GM12878 (cell line): ENCODE results near the gene FSIP1. TPM values are rescaled to one million over a fixed set of nuclear protein-coding genes. Genes with fewer than 3 reads are reported as not detected.

Experiments used
- ATAC-seq: fragments of 200-7000 bp; cut with Tn5 transposase; 3 replicates; pipeline ENCODE4 v1.9.1; 2020; ENCODE audit warnings: mild to moderate bottlenecking, moderate library complexity
- BruUV-seq: library from RNA; stranded (reverse); fragments of 400-500 nt; replicated peaks from 2 replicates; lab custom pipeline; 2021; lab: Mats Ljungman, UMichigan
- CTCF ChIA-PET: fragments of 300-600 bp; sonication (Branson Sonifier 250); formaldehyde crosslinking; extraction: SDS; loops from one replicate; lab custom pipeline; 2021; ENCODE audit warnings: inconsistent platforms; lab: Yijun Ruan, JAX
- POLR2A ChIA-PET: fragments of 350-600 bp; formaldehyde crosslinking; extraction: SDS; loops from one replicate; lab custom pipeline; 2021; ENCODE audit warnings: inconsistent platforms; lab: Charles Lee
- RAD21 ChIA-PET: fragments of 300-600 bp; sonication (Branson Sonifier 250); formaldehyde crosslinking; loops from one replicate; lab custom pipeline; 2023; ENCODE audit warnings: antibody characterized with exemption; ENCODE audit not compliant: unreplicated experiment; lab: Charles Lee
- SMC1A ChIA-PET: fragments of 300-600 bp; sonication (Branson Sonifier 250); formaldehyde crosslinking; loops from one replicate; lab custom pipeline; 2023; ENCODE audit not compliant: unreplicated experiment, uncharacterized antibody; lab: Charles Lee
- DNase-seq: peaks from one replicate; pipeline ENCODE4 v3.0.0-alpha.2; 2011; ENCODE audit warnings: low read depth, low spot score
- FAIRE-seq: peaks from 3 replicates; lab custom pipeline; 2011; peaks lifted over from hg19 to GRCh38; lab: Jason Lieb, UNC
- H2AFZ ChIP-seq: 2 replicates; pipeline ENCODE4 v1.6.0; 2011; ENCODE audit warnings: low read depth, low read length, control low read depth; ENCODE audit not compliant: control insufficient read depth
- H3K27ac ChIP-seq: 2 replicates; pipeline ENCODE4 v1.5.1; 2011; ENCODE audit warnings: control low read depth; ENCODE audit not compliant: control insufficient read depth, insufficient read depth
- H3K27me3 ChIP-seq, 2 experiments: replicated peaks in 1 of 2; 2 replicates each; pipeline versions ENCODE4 v1.6.0 to v1.6.1; 2011; ENCODE audit warnings: low read length in 1 of 2; ENCODE audit not compliant: control insufficient read depth in 2 of 2, insufficient read depth in 2 of 2
- H3K36me3 ChIP-seq, 2 experiments: 2 replicates each; pipeline ENCODE4 v1.5.1; 2011; ENCODE audit warnings: low read length in 1 of 2; ENCODE audit not compliant: control insufficient read depth in 2 of 2, insufficient read depth in 2 of 2
- H3K4me1 ChIP-seq: 2 replicates; pipeline ENCODE4 v1.6.1; 2011; ENCODE audit warnings: mild to moderate bottlenecking, low read length, moderate library complexity, mixed read lengths; ENCODE audit not compliant: control insufficient read depth, insufficient read depth
- H3K4me2 ChIP-seq: 2 replicates; pipeline ENCODE4 v1.6.0; 2011; ENCODE audit warnings: control low read depth; ENCODE audit not compliant: control insufficient read depth, insufficient read depth
- H3K4me3 ChIP-seq: fragments of 200-600 bp; sonication (generic); 2 replicates; pipeline ENCODE4 v1.5.1; 2016
- H3K79me2 ChIP-seq: 2 replicates; pipeline ENCODE4 v1.6.0; 2011; ENCODE audit warnings: low read length; ENCODE audit not compliant: control insufficient read depth, insufficient read depth
- H3K9ac ChIP-seq: 2 replicates; pipeline ENCODE4 v1.8.0; 2011; ENCODE audit warnings: low read length, control low read depth, mixed read lengths; ENCODE audit not compliant: control insufficient read depth, insufficient read depth
- H3K9me3 ChIP-seq: replicated peaks from 3 replicates; pipeline ENCODE4 v1.5.1; 2011; ENCODE audit warnings: mild to moderate bottlenecking, low read length; ENCODE audit not compliant: control insufficient read depth, insufficient read depth
- H4K20me1 ChIP-seq: 2 replicates; pipeline ENCODE4 v1.6.0; 2011; ENCODE audit not compliant: control insufficient read depth, insufficient read depth
- BMI1 ChIP-seq: fragments of 450-650 bp; IDR thresholded peaks from 2 replicates; pipeline ENCODE4 v1.6.1; 2016; ENCODE audit warnings: mild to moderate bottlenecking, moderate library complexity, borderline replicate concordance
- CEBPB ChIP-seq, 2 experiments: fragments of 150-350 bp in 1 of 2; IDR thresholded peaks; 2 replicates each; pipeline ENCODE4 v1.6.1; 2012 to 2014; ENCODE audit warnings: low read depth in 2 of 2, low read length in 2 of 2, borderline replicate concordance in 1 of 2, inconsistent platforms in 1 of 2
- FOS ChIP-seq: IDR thresholded peaks from 3 replicates; pipeline ENCODE4 v1.6.1; 2011; ENCODE audit warnings: borderline replicate concordance; ENCODE audit not compliant: insufficient read length; ENCODE audit errors: extremely low read depth
- MEF2A ChIP-seq: IDR thresholded peaks from 2 replicates; pipeline ENCODE4 v1.6.1; 2011; ENCODE audit warnings: low read depth, mild to moderate bottlenecking, low read length, moderate library complexity; ENCODE audit not compliant: insufficient read depth
- NR2C1 ChIP-seq: fragments of 450-650 bp; IDR thresholded peaks from 2 replicates; pipeline ENCODE4 v1.6.1; 2017; ENCODE audit warnings: antibody characterized with exemption, mild to moderate bottlenecking, moderate library complexity
- POLR2A ChIP-seq: IDR thresholded peaks from 2 replicates; pipeline ENCODE4 v1.6.1; 2011; ENCODE audit warnings: low read depth, mild to moderate bottlenecking, low read length
- RUNX3 ChIP-seq: IDR thresholded peaks from 2 replicates; pipeline ENCODE4 v1.6.1; 2012; ENCODE audit warnings: low read length, inconsistent platforms
- SMC3 ChIP-seq: IDR thresholded peaks from 2 replicates; pipeline ENCODE4 v1.6.1; 2011; ENCODE audit warnings: low read length, improper control_type of control experiment, borderline replicate concordance
- STAT3 ChIP-seq: IDR thresholded peaks from 2 replicates; pipeline ENCODE4 v1.6.1; 2011; ENCODE audit warnings: low read depth, low read length, improper control_type of control experiment
- USF1 ChIP-seq: IDR thresholded peaks from 2 replicates; pipeline ENCODE4 v1.6.1; 2011; ENCODE audit warnings: borderline replicate concordance, low read depth, mild to moderate bottlenecking, moderate library complexity, mixed read lengths, low read length; ENCODE audit not compliant: insufficient read depth; ENCODE audit errors: extremely low read length
- ZBTB4 ChIP-seq: fragments of 450-650 bp; formaldehyde crosslinking; IDR thresholded peaks from 2 replicates; pipeline ENCODE4 v1.4.0; 2022; ENCODE audit warnings: mild to moderate bottlenecking, moderate library complexity
- ZNF274 ChIP-seq: IDR thresholded peaks from one replicate; pipeline ENCODE4 v1.8.0; 2011; ENCODE audit not compliant: insufficient read length, insufficient read depth
- WGBS: methylation state at CpG from one replicate; pipeline ENCODE4 v1.1.6; 2016; ENCODE audit warnings: low lambda C conversion rate; ENCODE audit not compliant: insufficient replicate concordance, insufficient coverage; ENCODE audit errors: missing lambda C conversion rate; 5-methylcytosine and 5-hydroxymethylcytosine counted together
- in situ Hi-C: fragments of 300-500 bp; cut with MboI; formaldehyde crosslinking; loops from 9 replicates; pipeline ENCODE4 v1.14.3; 2018; ENCODE audit warnings: mixed read lengths
- intact Hi-C: fragments of 100-400 bp; cut with micrococcal nuclease; formaldehyde crosslinking; loops from one replicate; pipeline ENCODE4 v1.14.2; 2022; ENCODE audit not compliant: unreplicated experiment
- polyA plus RNA-seq, 11 experiments: library from polyadenylated mRNA; depleted of rRNA in 4 of 11; unstranded in 6 of 11; stranded (reverse) in 5 of 11; fragments of >200 nt; fragmentation: Nextera tagmentation in 4 of 11; fragmentation: Illumina TruSeq in 1 of 11; extraction: Ambion mirVana in 4 of 11; extraction: Trizol in 1 of 11; gene quantifications; 1 replicate in 1 of 11; 2 replicates in 10 of 11; pipeline versions ENCODE4 v1.2.1 to v1.2.3, GENCODE V29; 2011 to 2016; ENCODE audit warnings: inconsistent platforms in 2 of 11, missing spikeins in 2 of 11, low read depth in 1 of 11
- total RNA-seq, 4 experiments: library from RNA; depleted of rRNA in 3 of 4; stranded (reverse); fragments of >200 nt in 3 of 4; fragmentation: Illumina TruSeq in 1 of 4; extraction: Trizol in 1 of 4; gene quantifications; 2 replicates each; pipeline versions ENCODE4 v1.2.1 to v1.2.3, GENCODE V29; 2013 to 2021
- TF ChIP-seq, protein P1 (sequence below): fragments of 150-350 bp; IDR thresholded peaks from 2 replicates; pipeline ENCODE4 v1.6.1; 2014; ENCODE audit warnings: mild to moderate bottlenecking, low read depth, low read length

Gene FSIP1
- total and polyA plus RNA-seq, 10 of the 15 experiments (the other 5 are each of a cell fraction or from before 2014, with no cell fraction given), result 0.15 to 0.67 (median 0.35) TPM

GRCh38 chr15:39786447-39787056 lies 3.9 kb upstream of the FSIP1 start (continued):
- TF ChIP-seq, protein P1, sequence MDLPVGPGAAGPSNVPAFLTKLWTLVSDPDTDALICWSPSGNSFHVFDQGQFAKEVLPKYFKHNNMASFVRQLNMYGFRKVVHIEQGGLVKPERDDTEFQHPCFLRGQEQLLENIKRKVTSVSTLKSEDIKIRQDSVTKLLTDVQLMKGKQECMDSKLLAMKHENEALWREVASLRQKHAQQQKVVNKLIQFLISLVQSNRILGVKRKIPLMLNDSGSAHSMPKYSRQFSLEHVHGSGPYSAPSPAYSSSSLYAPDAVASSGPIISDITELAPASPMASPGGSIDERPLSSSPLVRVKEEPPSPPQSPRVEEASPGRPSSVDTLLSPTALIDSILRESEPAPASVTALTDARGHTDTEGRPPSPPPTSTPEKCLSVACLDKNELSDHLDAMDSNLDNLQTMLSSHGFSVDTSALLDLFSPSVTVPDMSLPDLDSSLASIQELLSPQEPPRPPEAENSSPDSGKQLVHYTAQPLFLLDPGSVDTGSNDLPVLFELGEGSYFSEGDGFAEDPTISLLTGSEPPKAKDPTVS, result 0 out of 2 replicates have a peak, but pooled peaks have one; percentile 9
- no peak for TF ChIP-seq MEF2A
- TF ChIP-seq ZNF274, result no peak
- peak; percentile 51; the same call in 1 of the 2 replicates for TF ChIP-seq SMC3
- TF ChIP-seq STAT3, result no peak

DNA sequence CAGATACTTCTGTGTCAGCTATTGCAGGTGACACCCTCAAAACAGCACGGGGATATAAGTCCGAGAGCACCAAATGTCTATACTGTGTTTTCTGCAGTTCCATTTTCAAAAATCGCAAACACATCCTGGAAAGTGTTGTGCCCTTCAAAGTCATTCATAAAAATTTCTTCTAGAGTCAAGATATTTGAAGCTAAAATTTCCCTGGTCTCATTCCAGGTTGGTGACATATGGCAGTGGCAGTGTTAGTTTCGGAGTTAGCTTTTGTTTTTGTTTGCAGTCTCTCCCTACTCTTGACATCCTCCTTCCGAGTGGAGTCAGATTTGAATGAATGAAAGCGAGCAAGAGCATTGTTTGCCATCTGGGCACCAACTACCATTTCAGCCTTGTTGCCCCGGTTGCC lies 3.2 kb upstream of the FSIP1 start:
- in situ Hi-C loops, result loop anchor here (5.0 to 10.0 kb wide), 3 partner anchors 91 to 489 kb away; partner anchors contain the start of gene BMF
- 84% methylated on average over 7 of the region's 7 CpGs for WGBS

More for the DNA sequence above, 3.2 kb upstream of the FSIP1 start:
- DNase-seq, result no peak
- H3K9ac ChIP-seq, result no peak overlapping the region
- H3K4me2 ChIP-seq, result no peak overlapping the region
- peaks cover 12% of the 10 kb centered on the region for H3K79me2 ChIP-seq
- ChIA-PET RAD21 (interaction anchor here (0.9 to 2.0 kb wide), 3 partner anchors 29 to 310 kb away, joined by 3 to 9 read pairs (median 5); no protein-coding TSS in a partner anchor), SMC1A (interaction anchor here (0.7 to 2.4 kb wide), 7 partner anchors 11 to 260 kb away, joined by 3 to 14 read pairs (median 4); no protein-coding TSS in a partner anchor), CTCF (interaction anchor here (0.8 to 4.2 kb wide), 13 partner anchors 12 to 433 kb away, joined by 3 to 23 read pairs (median 3); no protein-coding TSS in a partner anchor), POLR2A (no interaction called here)
- H3K27me3 ChIP-seq, result no peaks in the 10 kb centered on the region
- H3K27ac ChIP-seq, result no peak overlapping the region
- BruUV-seq, result no TSS peak
- no peak for ATAC-seq
- intact Hi-C loops, result loop anchor here (1.0 to 5.0 kb wide), 5 partner anchors 89 to 489 kb away; partner anchors contain the start of genes BMF and EIF2AK4
- peaks cover 17% of the 10 kb centered on the region for H3K4me1 ChIP-seq
- no peak overlapping the region for H2AFZ ChIP-seq
- no peak for TF ChIP-seq POLR2A
- TF ChIP-seq FOS, result no peak
- no peak for TF ChIP-seq BMI1
- no peak for TF ChIP-seq CEBPB (IDR thresholded peaks at IDR 0.05; ENCODE audit: borderline replicate concordance in 1 of 2, low read depth in 2 of 2, low read length in 2 of 2)
- TF ChIP-seq USF1, result no peak
- TF ChIP-seq ZBTB4 (CRISPR knock-in tag), result no peak
- TF ChIP-seq NR2C1, result no peak
- TF ChIP-seq RUNX3, result no peak
- no peaks in the 10 kb centered on the region for H3K9me3 ChIP-seq
- FAIRE-seq, result no peak
- H4K20me1 ChIP-seq, result no peaks in the 10 kb centered on the region
- no peaks in the 10 kb centered on the region; a peak in 1 of 4 replicates for H3K36me3 ChIP-seq
- no peak overlapping the region for H3K4me3 ChIP-seq
